Neural cell (in vitro differentiated cells): Measurements from ENCODE around the gene ACO2.

Experiments
- RAD21 ChIP-seq: fragments of 450-650 bp; conservative IDR thresholded peaks from 2 replicates; pipeline ENCODE4 v1.6.1; 2014; ENCODE audit warnings: antibody characterized with exemption, mild to moderate bottlenecking, moderate library complexity
- TAF1 ChIP-seq: IDR thresholded peaks from 2 replicates; pipeline ENCODE4 v1.6.1; 2012; ENCODE audit warnings: low read depth
- TF ChIP-seq, protein P1 (sequence below): fragments of 450-650 bp; IDR thresholded peaks from 2 replicates; pipeline ENCODE4 v1.5.1; 2014; ENCODE audit warnings: antibody characterized with exemption, mild to moderate bottlenecking, moderate library complexity; ENCODE audit not compliant: poor library complexity, severe bottlenecking
- TF ChIP-seq, protein P2 (sequence below): IDR thresholded peaks from 2 replicates; pipeline ENCODE4 v1.6.1; 2012; ENCODE audit warnings: borderline replicate concordance

DNA sequence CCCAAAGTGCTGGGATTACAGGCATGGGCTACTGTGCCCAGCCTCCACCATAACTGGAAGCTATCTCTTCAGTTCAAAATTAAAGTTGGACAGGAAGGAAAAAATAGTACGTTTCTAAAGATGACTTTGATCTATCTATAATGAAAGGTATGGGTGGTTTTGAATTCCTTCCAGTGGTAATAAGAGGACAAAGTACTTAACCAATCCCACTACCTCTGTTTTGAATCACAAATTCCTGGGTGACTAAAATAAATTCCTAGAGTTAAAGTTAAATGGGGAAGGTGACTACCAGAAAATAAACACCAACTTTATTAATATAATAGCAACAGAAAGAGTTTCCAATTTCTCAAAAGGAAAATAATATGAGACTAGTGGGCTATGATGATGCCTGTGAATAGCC, 9.5 kb upstream of the ACO2 start:
- TF ChIP-seq, protein P1, sequence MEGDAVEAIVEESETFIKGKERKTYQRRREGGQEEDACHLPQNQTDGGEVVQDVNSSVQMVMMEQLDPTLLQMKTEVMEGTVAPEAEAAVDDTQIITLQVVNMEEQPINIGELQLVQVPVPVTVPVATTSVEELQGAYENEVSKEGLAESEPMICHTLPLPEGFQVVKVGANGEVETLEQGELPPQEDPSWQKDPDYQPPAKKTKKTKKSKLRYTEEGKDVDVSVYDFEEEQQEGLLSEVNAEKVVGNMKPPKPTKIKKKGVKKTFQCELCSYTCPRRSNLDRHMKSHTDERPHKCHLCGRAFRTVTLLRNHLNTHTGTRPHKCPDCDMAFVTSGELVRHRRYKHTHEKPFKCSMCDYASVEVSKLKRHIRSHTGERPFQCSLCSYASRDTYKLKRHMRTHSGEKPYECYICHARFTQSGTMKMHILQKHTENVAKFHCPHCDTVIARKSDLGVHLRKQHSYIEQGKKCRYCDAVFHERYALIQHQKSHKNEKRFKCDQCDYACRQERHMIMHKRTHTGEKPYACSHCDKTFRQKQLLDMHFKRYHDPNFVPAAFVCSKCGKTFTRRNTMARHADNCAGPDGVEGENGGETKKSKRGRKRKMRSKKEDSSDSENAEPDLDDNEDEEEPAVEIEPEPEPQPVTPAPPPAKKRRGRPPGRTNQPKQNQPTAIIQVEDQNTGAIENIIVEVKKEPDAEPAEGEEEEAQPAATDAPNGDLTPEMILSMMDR = no peak
- no peak for TF ChIP-seq RAD21
- TF ChIP-seq, protein P2, sequence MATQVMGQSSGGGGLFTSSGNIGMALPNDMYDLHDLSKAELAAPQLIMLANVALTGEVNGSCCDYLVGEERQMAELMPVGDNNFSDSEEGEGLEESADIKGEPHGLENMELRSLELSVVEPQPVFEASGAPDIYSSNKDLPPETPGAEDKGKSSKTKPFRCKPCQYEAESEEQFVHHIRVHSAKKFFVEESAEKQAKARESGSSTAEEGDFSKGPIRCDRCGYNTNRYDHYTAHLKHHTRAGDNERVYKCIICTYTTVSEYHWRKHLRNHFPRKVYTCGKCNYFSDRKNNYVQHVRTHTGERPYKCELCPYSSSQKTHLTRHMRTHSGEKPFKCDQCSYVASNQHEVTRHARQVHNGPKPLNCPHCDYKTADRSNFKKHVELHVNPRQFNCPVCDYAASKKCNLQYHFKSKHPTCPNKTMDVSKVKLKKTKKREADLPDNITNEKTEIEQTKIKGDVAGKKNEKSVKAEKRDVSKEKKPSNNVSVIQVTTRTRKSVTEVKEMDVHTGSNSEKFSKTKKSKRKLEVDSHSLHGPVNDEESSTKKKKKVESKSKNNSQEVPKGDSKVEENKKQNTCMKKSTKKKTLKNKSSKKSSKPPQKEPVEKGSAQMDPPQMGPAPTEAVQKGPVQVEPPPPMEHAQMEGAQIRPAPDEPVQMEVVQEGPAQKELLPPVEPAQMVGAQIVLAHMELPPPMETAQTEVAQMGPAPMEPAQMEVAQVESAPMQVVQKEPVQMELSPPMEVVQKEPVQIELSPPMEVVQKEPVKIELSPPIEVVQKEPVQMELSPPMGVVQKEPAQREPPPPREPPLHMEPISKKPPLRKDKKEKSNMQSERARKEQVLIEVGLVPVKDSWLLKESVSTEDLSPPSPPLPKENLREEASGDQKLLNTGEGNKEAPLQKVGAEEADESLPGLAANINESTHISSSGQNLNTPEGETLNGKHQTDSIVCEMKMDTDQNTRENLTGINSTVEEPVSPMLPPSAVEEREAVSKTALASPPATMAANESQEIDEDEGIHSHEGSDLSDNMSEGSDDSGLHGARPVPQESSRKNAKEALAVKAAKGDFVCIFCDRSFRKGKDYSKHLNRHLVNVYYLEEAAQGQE = no peak
- no peak for TF ChIP-seq TAF1
